PC-9 (cell line): Measurements from ENCODE around the gene CCDC117. TPM values are rescaled to one million over a fixed set of nuclear protein-coding genes. Genes with fewer than 3 reads are reported as not detected.

ENCODE experiments used
- BruUV-seq: library from RNA; stranded (reverse); fragments of 400-500 nt; replicated peaks from 2 replicates; lab custom pipeline; 2021; lab: Mats Ljungman, UMichigan
- CTCF ChIA-PET: fragments of 300-600 bp; sonication (Branson Sonifier 250); formaldehyde crosslinking; loops from one replicate; lab custom pipeline; 2022; ENCODE audit warnings: antibody characterized with exemption; lab: Charles Lee
- POLR2A ChIA-PET: fragments of 300-600 bp; sonication (Branson Sonifier 250); formaldehyde crosslinking; loops from one replicate; lab custom pipeline; 2022; ENCODE audit warnings: antibody characterized with exemption; ENCODE audit not compliant: unreplicated experiment; lab: Charles Lee
- DNase-seq, 2 experiments: peaks; one replicate each; pipeline versions ENCODE4 v3.0.0 to v3.0.0-alpha.2; 2015 to 2022; ENCODE audit warnings: mixed read lengths in 1 of 2
- H2AFZ ChIP-seq: fragments of 200-600 bp; sonication (generic); 2 replicates; pipeline ENCODE4 v1.8.1; 2017; ENCODE audit warnings: antibody characterized with exemption
- H3F3A ChIP-seq: fragments of 200-600 bp; sonication (generic); 2 replicates; pipeline ENCODE4 v1.8.1; 2017; ENCODE audit warnings: antibody characterized with exemption, mild to moderate bottlenecking, low read depth; ENCODE audit not compliant: insufficient read depth
- H3K27ac ChIP-seq: fragments of 200-600 bp; sonication (generic); 2 replicates; pipeline ENCODE4 v1.6.1; 2016; ENCODE audit warnings: mixed run types
- H3K27me3 ChIP-seq: fragments of 200-600 bp; sonication (generic); 2 replicates; pipeline ENCODE4 v1.6.1; 2016; ENCODE audit warnings: low read depth, mixed run types; ENCODE audit not compliant: insufficient read depth
- H3K36me3 ChIP-seq: fragments of 200-600 bp; sonication (generic); 2 replicates; pipeline ENCODE4 v1.6.1; 2016; ENCODE audit warnings: low read depth, mixed run types
- H3K4me1 ChIP-seq: fragments of 200-600 bp; sonication (generic); replicated peaks from 2 replicates; pipeline ENCODE4 v1.6.1; 2016; ENCODE audit warnings: mixed run types; ENCODE audit not compliant: insufficient read depth
- H3K4me2 ChIP-seq: fragments of 200-600 bp; sonication (generic); 2 replicates; pipeline ENCODE4 v1.6.1; 2017; ENCODE audit warnings: mixed run types
- H3K4me3 ChIP-seq: fragments of 200-600 bp; sonication (generic); 2 replicates; pipeline ENCODE4 v1.6.1; 2016; ENCODE audit warnings: mixed run types
- H3K79me2 ChIP-seq: fragments of 200-600 bp; sonication (generic); 2 replicates; pipeline ENCODE4 v1.6.1; 2017; ENCODE audit warnings: low read depth, mixed run types
- H3K9me2 ChIP-seq: fragments of 200-600 bp; sonication (generic); 2 replicates; pipeline ENCODE4 v1.8.1; 2017; ENCODE audit warnings: mild to moderate bottlenecking; ENCODE audit not compliant: insufficient read depth
- H3K9me3 ChIP-seq: fragments of 200-600 bp; sonication (generic); 2 replicates; pipeline ENCODE4 v1.8.1; 2016; ENCODE audit warnings: low read depth; ENCODE audit not compliant: insufficient read depth
- H4K20me1 ChIP-seq: fragments of 200-600 bp; sonication (generic); 2 replicates; pipeline ENCODE4 v1.8.1; 2017; ENCODE audit not compliant: insufficient read depth
- CTCF ChIP-seq: fragments of 200-600 bp; sonication (generic); conservative IDR thresholded peaks from 2 replicates; pipeline ENCODE4 v1.6.1; 2017; ENCODE audit warnings: mixed run types, antibody characterized with exemption, mild to moderate bottlenecking, moderate library complexity
- EZH2 ChIP-seq: fragments of 200-600 bp; sonication (generic); IDR thresholded peaks from 2 replicates; pipeline ENCODE4 v1.8.0; 2017; ENCODE audit warnings: antibody characterized with exemption, low read depth
- intact Hi-C: fragments of 100-400 bp; cut with micrococcal nuclease; formaldehyde crosslinking; loops from one replicate; pipeline ENCODE4 v1.10.0; 2022; ENCODE audit not compliant: unreplicated experiment
- total RNA-seq: library from RNA; stranded (reverse); gene quantifications from 2 replicates; pipeline ENCODE4 v1.2.3, GENCODE V29; 2021

Gene CCDC117
- total RNA-seq, 1 experiment from 2014 or later = 11.4 TPM

GRCh38 chr22:28808716-28809355, 36.3 kb downstream of the CCDC117 start:
- Histone ChIP-seq H3K9me3 (no peaks in the 10 kb centered on the region), H3K79me2 (no peaks in the 10 kb centered on the region), H3K4me1 (peaks cover 4% of the 10 kb centered on the region; the same call in 1 of the 2 replicates), H3K9me2 (no peaks in the 10 kb centered on the region), H3F3A (peaks cover 12% of the 10 kb centered on the region; the same call in 1 of the 2 replicates), H2AFZ (no peak overlapping the region), H3K4me2 (no peak overlapping the region), H3K4me3 (no peak overlapping the region), H3K27me3 (no peaks in the 10 kb centered on the region), H3K36me3 (0 out of 2 replicates have a peak, but pooled peaks cover 4% of the 10 kb centered on the region), H4K20me1 (no peaks in the 10 kb centered on the region), H3K27ac (no peak overlapping the region)
- no peak for DNase-seq
- POLR2A ChIA-PET = interaction anchor here (0.6 kb wide), 1 partner anchor 23 kb away, joined by 12 read pairs; no protein-coding TSS in a partner anchor
- CTCF ChIA-PET = no interaction called here
- TF ChIP-seq EZH2 (no peak), CTCF (no peak)
- intact Hi-C loops = no loop called here
- no TSS peak for BruUV-seq

- no peak for DNase-seq
- H3K4me2 ChIP-seq = no peak overlapping the region
- no peaks in the 10 kb centered on the region for H3K9me2 ChIP-seq
- CTCF ChIA-PET = no interaction called here
- H4K20me1 ChIP-seq = no peaks in the 10 kb centered on the region
- H3K36me3 ChIP-seq = 0 out of 2 replicates have a peak, but pooled peaks cover 4% of the 10 kb centered on the region
- no peaks in the 10 kb centered on the region for H3K27me3 ChIP-seq
- no peak overlapping the region for H2AFZ ChIP-seq
- BruUV-seq = no TSS peak
- no peaks in the 10 kb centered on the region for H3K79me2 ChIP-seq
- intact Hi-C loops = no loop called here
- POLR2A ChIA-PET = no interaction called here
- peaks cover 12% of the 10 kb centered on the region; the same call in 1 of the 2 replicates for H3K4me1 ChIP-seq
- H3K4me3 ChIP-seq = no peak overlapping the region
- H3K9me3 ChIP-seq = no peaks in the 10 kb centered on the region
- TF ChIP-seq CTCF = no peak
- no peak for TF ChIP-seq EZH2
- H3K27ac ChIP-seq = no peak overlapping the region
- H3F3A ChIP-seq = 0 out of 2 replicates have a peak, but pooled peaks cover 7% of the 10 kb centered on the region
Measured at GRCh38 chr22:28810821-28811491, 38.5 kb downstream of the CCDC117 start.

- intact Hi-C loops = no loop called here
- Histone ChIP-seq H3K9me3 (no peaks in the 10 kb centered on the region), H2AFZ (no peak overlapping the region), H3K27ac (no peak overlapping the region; the same call in 1 of the 2 replicates), H3K4me2 (no peak overlapping the region), H3K4me3 (no peak overlapping the region), H3K9me2 (no peaks in the 10 kb centered on the region), H3K36me3 (0 out of 2 replicates have a peak, but pooled peaks cover 4% of the 10 kb centered on the region), H3F3A (peaks cover 14% of the 10 kb centered on the region; the same call in 1 of the 2 replicates), H3K27me3 (no peaks in the 10 kb centered on the region), H3K4me1 (peaks cover 22% of the 10 kb centered on the region), H3K79me2 (no peaks in the 10 kb centered on the region), H4K20me1 (no peaks in the 10 kb centered on the region)
- POLR2A ChIA-PET = interaction anchor here (0.6 kb wide), 1 partner anchor 41 kb away, joined by 10 read pairs; no protein-coding TSS in a partner anchor
- DNase-seq = no peak
- CTCF ChIA-PET = interaction anchor here (0.7 kb wide), 1 partner anchor 717 kb away, joined by 4 read pairs; no protein-coding TSS in a partner anchor
- TF ChIP-seq CTCF (no peak), EZH2 (no peak)
- BruUV-seq = no TSS peak
Measured at GRCh38 chr22:28812516-28812915, 40.0 kb downstream of the CCDC117 start.
